HG03139 (cell line): Measurements from ENCODE around the gene DENND2A.
"Not testable (repeated sequence)": the region's sequence is repeated elsewhere in the genome, so short reads cannot be mapped to it uniquely, and the experiment has no call there.

Source experiments
- ATAC-seq: cut with Tn5 transposase; IDR thresholded peaks from one replicate; pipeline ENCODE4 v1.9.1; 2021; ENCODE audit not compliant: unreplicated experiment

Gene DENND2A

GRCh38 chr7:140640727-140641523 lies at the start of gene DENND2A:
TSS of gene DENND2A (minus strand) at chr7:140640813. CDS start at chr7:140602397, 38,416 bp downstream.
- ATAC-seq, result no peak

GRCh38 chr7:140689199-140690152 lies 48.9 kb upstream of the DENND2A start:
- no peak for ATAC-seq

DNA sequence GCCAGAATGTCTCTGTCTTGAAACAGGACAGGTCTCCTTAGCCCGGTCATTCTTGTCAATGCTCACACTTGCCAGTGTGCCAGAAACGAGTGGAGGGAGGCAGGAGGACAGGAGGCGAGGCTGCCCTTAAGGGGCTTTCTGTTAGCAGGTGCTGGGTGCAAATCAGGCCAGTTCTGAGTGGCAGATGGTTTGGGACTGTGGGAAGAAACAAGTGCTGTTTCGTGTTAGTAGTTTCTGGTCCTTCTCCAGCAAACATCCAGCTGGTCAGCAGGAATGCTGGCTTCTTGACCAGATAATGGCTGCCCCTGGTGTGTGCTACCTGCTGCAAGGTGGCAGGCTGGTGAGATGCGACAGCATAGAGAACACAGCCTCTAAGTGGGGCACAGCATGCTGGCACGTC lies 47.7 kb upstream of the DENND2A start:
- no peak for ATAC-seq

- no peak for ATAC-seq
These were observed 46.3 kb upstream of the DENND2A start for GRCh38 chr7:140686921-140687320.

GRCh38 chr7:140685407-140686087 lies 44.9 kb upstream of the DENND2A start:
- no peak for ATAC-seq

DNA sequence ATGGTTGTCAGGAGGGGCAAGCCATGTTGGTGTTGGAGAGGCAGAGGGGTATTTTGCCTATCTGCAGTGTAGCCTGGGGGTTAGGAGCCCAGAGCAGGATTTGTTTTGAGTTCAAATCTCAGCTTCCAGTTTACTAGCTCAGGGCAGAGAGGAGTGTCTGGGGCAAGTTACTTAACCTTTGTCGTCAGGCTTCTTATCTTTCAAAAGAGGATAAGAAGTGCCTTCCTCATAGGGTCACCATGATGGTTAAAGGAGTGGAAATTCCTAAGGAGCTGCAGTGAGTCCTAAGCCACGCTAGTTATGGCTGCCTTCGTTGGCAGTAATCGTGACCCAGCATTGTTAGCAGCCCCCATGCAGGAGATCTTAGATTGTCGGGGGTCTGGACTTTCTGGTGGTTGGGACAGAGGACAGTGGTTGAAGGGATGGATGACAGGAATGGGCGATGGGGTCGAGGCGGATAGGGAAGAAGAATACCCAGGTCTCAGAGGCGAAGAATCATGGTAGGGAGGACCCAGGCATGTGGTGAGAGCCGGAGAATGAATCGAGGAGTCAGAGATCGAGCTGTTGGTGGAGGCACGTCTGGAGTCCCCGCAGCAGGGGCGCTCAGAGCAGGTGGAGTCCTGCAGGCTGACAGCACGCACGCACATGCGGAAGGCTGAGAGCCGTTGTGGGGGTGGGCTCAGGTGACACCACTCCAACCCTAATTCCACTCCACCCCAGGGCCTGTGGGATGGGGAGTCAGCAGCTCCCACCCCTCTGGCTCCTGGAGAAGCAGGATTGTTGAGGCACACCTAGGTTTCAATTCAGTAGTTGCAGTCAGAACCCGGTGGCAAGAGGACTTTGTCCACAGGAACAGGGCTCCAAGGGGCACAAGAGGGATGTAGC lies 43.7 kb upstream of the DENND2A start:
- ATAC-seq, result no peak

DNA sequence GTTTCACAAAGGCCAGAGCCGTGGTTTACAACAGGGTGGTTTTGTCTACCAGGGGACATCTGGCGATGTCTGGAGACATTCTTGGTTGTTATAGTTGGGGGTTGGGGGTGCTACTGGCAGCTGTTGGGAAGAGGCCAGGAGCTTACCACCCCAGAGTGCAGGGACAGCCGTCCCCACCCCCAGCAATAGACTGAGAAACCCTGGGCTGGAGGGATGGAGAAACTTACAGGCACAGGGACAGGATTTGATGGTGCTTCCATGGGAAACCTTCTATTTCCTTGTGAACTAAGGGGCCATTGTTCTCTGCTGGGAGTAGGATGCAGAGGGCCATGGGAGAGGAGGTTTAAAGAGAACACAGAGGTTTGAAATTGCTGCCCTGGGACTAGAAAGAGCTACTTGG lies 43.0 kb upstream of the DENND2A start:
- ATAC-seq, result no peak

DNA sequence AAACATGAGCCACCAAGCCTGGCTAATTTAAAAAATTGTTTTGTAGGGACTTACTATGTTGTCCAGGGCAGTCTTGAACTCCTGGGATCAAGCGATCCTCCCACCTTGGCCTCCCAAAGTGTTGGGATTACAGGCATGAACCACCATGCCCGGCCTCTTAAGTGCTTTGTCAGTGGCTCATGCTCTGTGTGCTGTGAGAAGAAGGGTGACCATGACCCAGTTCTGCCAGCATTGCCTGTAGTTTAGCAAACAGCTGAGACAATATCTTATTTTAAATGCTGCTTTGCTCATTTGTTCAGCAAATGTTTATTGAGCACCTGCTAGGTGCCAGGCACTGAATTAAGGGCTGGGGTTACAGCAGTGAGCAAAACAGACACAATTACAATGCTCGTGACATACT lies 41.2 kb upstream of the DENND2A start:
- no peak for ATAC-seq

DNA sequence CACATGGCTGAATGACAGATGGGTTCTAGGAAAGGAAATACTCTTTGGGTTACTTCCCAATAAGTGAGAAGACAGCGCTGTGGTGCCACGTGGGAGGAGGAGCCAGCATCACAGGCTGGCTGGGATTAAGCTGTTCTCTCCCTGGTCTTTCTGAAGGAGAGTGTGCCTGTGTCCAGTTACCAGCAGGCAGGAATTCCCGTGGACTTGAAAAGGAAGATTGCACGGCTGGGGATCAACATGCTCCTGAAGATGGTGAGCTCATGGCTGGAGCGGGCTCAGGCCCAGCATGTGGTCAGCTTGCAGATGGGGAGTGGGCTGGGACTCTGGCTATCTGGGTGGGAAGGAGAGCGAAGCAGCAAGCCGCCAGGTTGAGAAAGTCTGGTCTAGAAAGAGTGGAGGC lies 40.3 kb upstream of the DENND2A start:
- ATAC-seq, result no peak

- no peak for ATAC-seq
These were observed 38.6 kb upstream of the DENND2A start for GRCh38 chr7:140679186-140679585.

DNA sequence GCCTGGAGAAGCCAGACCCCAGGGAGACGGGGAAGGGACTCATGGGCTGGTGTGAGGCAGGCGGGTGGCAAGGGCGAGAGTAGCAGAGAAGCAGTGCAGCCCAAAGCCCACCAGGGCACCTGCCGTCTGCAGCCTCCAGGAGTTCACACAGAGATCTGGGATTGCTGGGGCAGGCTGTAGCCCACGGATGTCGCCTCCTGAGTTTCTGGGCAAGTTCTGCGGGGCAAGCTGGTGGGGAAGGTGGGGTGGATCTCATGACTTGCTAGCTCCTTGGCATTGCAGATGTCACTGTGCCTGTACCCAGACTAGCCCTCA lies 38.2 kb upstream of the DENND2A start:
- ATAC-seq, result no peak

DNA sequence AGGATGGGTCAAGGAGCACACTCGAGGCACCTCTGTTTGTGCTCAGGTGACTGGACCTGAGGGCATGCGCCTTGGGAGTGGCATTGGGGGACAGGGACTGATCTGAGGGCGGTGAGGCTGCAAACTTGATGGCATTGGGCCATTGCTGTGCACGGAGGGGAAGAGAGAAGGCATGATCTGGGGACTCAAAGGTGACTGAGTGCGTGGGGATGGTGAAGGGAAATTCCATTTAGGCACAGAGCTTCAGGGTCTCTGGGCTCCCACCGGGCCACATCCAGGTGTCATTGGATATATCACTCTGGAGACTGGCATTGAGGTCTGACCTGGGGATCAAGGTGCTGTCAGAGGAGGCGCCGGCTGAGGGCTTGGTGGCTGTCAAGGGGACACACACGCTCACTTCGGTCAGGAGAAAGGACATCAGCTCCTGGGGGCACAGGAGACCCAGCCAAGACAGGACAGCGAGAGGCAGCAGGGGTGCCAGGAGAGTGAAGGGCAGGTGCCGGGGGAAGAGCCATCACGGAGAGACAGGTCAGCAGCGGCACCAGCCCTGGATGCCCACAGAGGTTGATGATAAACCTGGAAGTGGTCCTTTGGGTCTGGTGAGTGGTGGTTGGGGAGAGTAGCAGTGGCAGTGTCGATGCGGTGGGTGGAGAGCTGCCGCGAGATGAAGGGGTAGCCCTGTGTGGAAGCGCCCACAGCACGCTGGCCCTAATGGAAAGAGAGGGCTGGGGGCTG lies 37.6 kb upstream of the DENND2A start:
- no peak for ATAC-seq

GRCh38 chr7:140677496-140677895 lies 36.9 kb upstream of the DENND2A start:
- no peak for ATAC-seq

DNA sequence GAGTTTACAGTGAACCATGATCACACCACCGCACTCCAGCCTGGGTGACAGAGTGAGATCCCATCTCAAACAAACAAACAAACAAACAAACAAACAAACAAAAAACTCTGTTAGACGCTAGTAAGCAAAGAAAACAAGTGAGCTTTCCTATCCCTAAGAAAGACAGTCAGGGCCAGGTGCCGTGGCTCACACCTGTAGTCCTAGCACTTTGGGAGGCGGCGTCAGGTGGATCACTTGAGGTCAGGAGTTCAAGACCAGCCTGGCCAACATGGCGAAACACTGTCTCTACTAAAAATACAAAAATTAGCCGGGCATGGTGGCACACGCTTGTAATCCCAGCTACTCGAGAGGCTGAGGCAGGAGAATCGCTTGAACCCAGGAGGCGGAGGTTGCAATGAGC lies 36.3 kb upstream of the DENND2A start:
- ATAC-seq, result not testable (repeated sequence)

GRCh38 chr7:140676306-140676705 lies 35.7 kb upstream of the DENND2A start:
- ATAC-seq, result peak; percentile 46

- ATAC-seq, result no peak
These were observed 35.1 kb upstream of the DENND2A start for GRCh38 chr7:140675726-140676125.

DNA sequence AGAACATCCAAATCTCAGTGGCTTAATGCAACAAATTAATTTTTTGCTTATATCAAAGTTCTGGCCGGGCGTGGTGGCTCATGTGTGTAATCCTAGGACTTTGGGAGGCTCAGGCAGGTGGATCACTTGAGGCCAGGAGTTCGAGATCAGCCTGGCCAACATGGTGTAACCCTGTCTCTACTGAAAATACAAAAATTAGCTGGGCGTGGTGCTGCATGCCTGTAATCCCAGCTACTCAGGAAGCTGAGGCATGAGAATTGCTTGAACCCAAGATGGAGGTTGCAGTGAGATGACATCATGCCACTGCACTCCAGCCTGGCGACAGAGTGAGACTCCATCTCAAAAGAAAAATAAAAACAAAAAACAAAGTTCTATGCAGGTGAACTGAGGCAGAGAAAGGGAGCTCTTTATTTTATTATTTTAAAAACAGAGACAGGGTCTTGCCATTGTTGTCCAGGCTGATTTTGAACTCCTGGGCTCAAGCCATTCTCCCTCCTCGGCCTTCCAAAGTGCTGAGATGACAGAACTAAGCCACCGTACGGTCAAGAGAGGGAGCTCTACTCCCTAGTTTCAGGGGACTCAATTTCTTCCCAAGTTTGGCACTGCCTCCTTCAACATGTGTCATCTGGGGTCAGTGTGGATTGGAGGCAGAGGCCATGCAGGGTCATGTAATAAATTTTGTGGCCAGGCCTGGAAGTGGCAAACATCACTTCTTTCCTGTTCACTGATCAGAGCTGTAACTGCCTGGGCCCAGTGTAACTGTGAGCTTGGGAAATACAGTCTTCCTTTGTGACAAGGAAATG lies 34.5 kb upstream of the DENND2A start:
- ATAC-seq, result no peak

DNA sequence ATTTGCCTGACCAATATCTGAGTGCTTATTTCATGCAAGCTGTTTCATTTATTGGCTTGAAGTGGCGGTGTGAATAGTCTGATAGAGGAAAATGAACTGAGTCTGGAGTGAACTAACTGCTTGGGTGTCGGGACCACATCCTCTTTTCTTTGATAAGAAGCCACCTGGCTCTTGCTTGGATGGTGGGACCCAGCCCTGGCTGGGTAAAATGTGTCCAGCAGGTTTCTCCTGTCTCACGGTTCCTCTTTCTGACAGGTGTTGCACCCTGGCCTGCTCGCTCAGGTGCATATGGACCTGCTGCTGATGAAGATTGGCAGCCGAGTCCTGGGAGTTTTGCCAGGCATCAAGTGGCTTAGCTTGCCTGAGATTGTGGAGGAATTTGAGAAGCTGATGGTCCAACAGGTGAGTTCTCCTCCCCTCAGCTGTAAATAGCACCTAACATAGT lies 33.8 kb upstream of the DENND2A start:
- ATAC-seq, result peak; percentile 35

GRCh38 chr7:140673774-140674155 lies 33.2 kb upstream of the DENND2A start:
- ATAC-seq, result no peak
